WTC11 (cell line): ENCODE measurements around the gene ZNRF3. TPM values are rescaled to one million over a fixed set of nuclear protein-coding genes. Genes with fewer than 3 reads are reported as not detected.

ENCODE experiments used
- ATAC-seq: fragments of 200-7000 bp; cut with Tn5 transposase; 2 replicates; pipeline ENCODE4 v1.10.0; 2021; ENCODE audit warnings: mild to moderate bottlenecking, moderate library complexity
- CTCF ChIA-PET: fragments of 300-600 bp; sonication (Branson Sonifier 250); formaldehyde crosslinking; loops from one replicate; lab custom pipeline; 2021; ENCODE audit warnings: antibody characterized with exemption; lab: Charles Lee
- POLR2A ChIA-PET: fragments of 350-600 bp; sonication (Branson Sonifier 250); formaldehyde crosslinking; loops from one replicate; lab custom pipeline; 2021; ENCODE audit warnings: antibody characterized with exemption; lab: Charles Lee
- DNase-seq: peaks from one replicate; pipeline ENCODE4 v3.0.0; 2021; ENCODE audit warnings: low spot score
- H3K27ac Mint-ChIP-seq: 2 replicates; pipeline ENCODE4 v1.8.0; 2021; ENCODE audit warnings: mixed read lengths
- H3K27me3 Mint-ChIP-seq: 2 replicates; pipeline ENCODE4 v1.8.0; 2021; ENCODE audit warnings: low read depth, mild to moderate bottlenecking, moderate library complexity, mixed read lengths
- H3K36me3 Mint-ChIP-seq: 2 replicates; pipeline ENCODE4 v1.8.0; 2021; ENCODE audit warnings: mixed read lengths
- H3K4me1 Mint-ChIP-seq: 2 replicates; pipeline ENCODE4 v1.8.0; 2022; ENCODE audit warnings: mixed read lengths
- H3K4me3 Mint-ChIP-seq: 2 replicates; pipeline ENCODE4 v1.8.0; 2021; ENCODE audit warnings: mild to moderate bottlenecking, moderate library complexity, mixed read lengths
- H3K9me3 Mint-ChIP-seq: 2 replicates; pipeline ENCODE4 v1.8.0; 2021; ENCODE audit warnings: mixed read lengths
- HMGA2 ChIP-seq: fragments of 250-450 bp; sonication (Bioruptor Pico); IDR thresholded peaks from 2 replicates; pipeline ENCODE4 v1.4.0; 2021; ENCODE audit warnings: mild to moderate bottlenecking, moderate library complexity
- IRF2 ChIP-seq: sonication (generic); formaldehyde crosslinking; IDR thresholded peaks from 2 replicates; pipeline ENCODE4 v1.8.0; 2022; ENCODE audit warnings: low read depth, missing genetic modification reagents, borderline replicate concordance
- KAT7 ChIP-seq: sonication (generic); formaldehyde crosslinking; IDR thresholded peaks from 2 replicates; pipeline ENCODE4 v1.8.1; 2023; ENCODE audit warnings: missing genetic modification reagents, mild to moderate bottlenecking, borderline replicate concordance
- MXD4 ChIP-seq: fragments of 250-450 bp; sonication (Bioruptor Pico); IDR thresholded peaks from 2 replicates; pipeline ENCODE4 v1.8.0; 2021; ENCODE audit warnings: mild to moderate bottlenecking, moderate library complexity, borderline replicate concordance
- NFE2L1 ChIP-seq: sonication (generic); formaldehyde crosslinking; IDR thresholded peaks from 2 replicates; pipeline ENCODE4 v1.8.1; 2023; ENCODE audit warnings: missing genetic modification reagents
- NR2C2 ChIP-seq: sonication (generic); formaldehyde crosslinking; IDR thresholded peaks from 2 replicates; pipeline ENCODE4 v1.8.0; 2022; ENCODE audit warnings: mild to moderate bottlenecking, missing genetic modification reagents
- SMAD4 ChIP-seq: sonication (generic); formaldehyde crosslinking; IDR thresholded peaks from 2 replicates; pipeline ENCODE4 v1.8.0; 2022; ENCODE audit warnings: mild to moderate bottlenecking, missing genetic modification reagents
- TCF7 ChIP-seq: sonication (generic); formaldehyde crosslinking; IDR thresholded peaks from 2 replicates; pipeline ENCODE4 v1.8.0; 2022; ENCODE audit warnings: mild to moderate bottlenecking, low read depth, missing genetic modification reagents, moderate library complexity
- TEAD4 ChIP-seq: sonication (generic); formaldehyde crosslinking; IDR thresholded peaks from 2 replicates; pipeline ENCODE4 v1.8.0; 2022; ENCODE audit warnings: mild to moderate bottlenecking, missing genetic modification reagents
- TP53 ChIP-seq: sonication (generic); formaldehyde crosslinking; IDR thresholded peaks from 2 replicates; pipeline ENCODE4 v1.8.1; 2023; ENCODE audit warnings: mild to moderate bottlenecking, missing genetic modification reagents
- ZNF416 ChIP-seq: fragments of 250-450 bp; sonication (Bioruptor Pico); IDR thresholded peaks from 2 replicates; pipeline ENCODE4 v1.9.0; 2021; ENCODE audit warnings: mild to moderate bottlenecking, inconsistent platforms
- total RNA-seq: library from RNA; stranded (reverse); gene quantifications from 3 replicates; pipeline ENCODE4 v1.2.3, GENCODE V29; 2021
- TF ChIP-seq, protein P1 (sequence below): fragments of 250-450 bp; sonication (Bioruptor Pico); conservative IDR thresholded peaks from 2 replicates; pipeline ENCODE4 v1.9.0; 2021; ENCODE audit warnings: mild to moderate bottlenecking
- TF ChIP-seq, protein P2 (sequence below): sonication (generic); formaldehyde crosslinking; IDR thresholded peaks from 2 replicates; pipeline ENCODE4 v1.8.0; 2022; ENCODE audit warnings: mild to moderate bottlenecking, missing genetic modification reagents
- TF ChIP-seq, protein P3 (sequence below): sonication (generic); formaldehyde crosslinking; IDR thresholded peaks from 2 replicates; pipeline ENCODE4 v1.8.0; 2023; ENCODE audit warnings: missing genetic modification reagents
- TF ChIP-seq, protein P4 (sequence below): sonication (generic); formaldehyde crosslinking; IDR thresholded peaks from 2 replicates; pipeline ENCODE4 v1.8.0; 2022; ENCODE audit warnings: mild to moderate bottlenecking, missing genetic modification reagents
- TF ChIP-seq, protein P5 (sequence below): fragments of 200-600 bp; IDR thresholded peaks from 2 replicates; pipeline ENCODE4 v1.8.0; 2022; ENCODE audit warnings: antibody characterized with exemption
- TF ChIP-seq, protein P6 (sequence below): sonication (generic); formaldehyde crosslinking; IDR thresholded peaks from 2 replicates; pipeline ENCODE4 v1.8.0; 2022; ENCODE audit warnings: mild to moderate bottlenecking, missing genetic modification reagents
- TF ChIP-seq, protein P7 (sequence below): sonication (generic); formaldehyde crosslinking; IDR thresholded peaks from 2 replicates; pipeline ENCODE4 v1.8.1; 2022; ENCODE audit warnings: mild to moderate bottlenecking, missing genetic modification reagents, moderate library complexity, borderline replicate concordance
- TF ChIP-seq, protein P8 (sequence below): fragments of 250-450 bp; sonication (Bioruptor Pico); IDR thresholded peaks from 2 replicates; pipeline ENCODE4 v1.9.0; 2021; ENCODE audit warnings: moderate library complexity, mild to moderate bottlenecking, inconsistent platforms, borderline replicate concordance

Gene ZNRF3
- total RNA-seq, 1 experiment from 2014 or later, result 25.4 TPM

DNA sequence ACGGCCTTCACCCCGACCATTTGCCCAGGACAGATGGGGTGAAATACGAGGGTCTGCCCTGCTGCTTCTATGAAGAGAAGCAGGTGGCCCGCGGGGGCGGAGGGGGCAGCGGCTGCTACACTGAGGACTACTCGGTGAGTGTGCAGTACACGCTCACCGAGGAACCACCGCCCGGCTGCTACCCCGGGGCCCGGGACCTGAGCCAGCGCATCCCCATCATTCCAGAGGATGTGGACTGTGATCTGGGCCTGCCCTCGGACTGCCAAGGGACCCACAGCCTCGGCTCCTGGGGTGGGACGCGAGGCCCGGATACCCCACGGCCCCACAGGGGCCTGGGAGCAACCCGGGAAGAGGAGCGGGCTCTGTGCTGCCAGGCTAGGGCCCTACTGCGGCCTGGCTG lies 167.1 kb downstream of the ZNRF3 start (continued):
- TF ChIP-seq, protein P1, sequence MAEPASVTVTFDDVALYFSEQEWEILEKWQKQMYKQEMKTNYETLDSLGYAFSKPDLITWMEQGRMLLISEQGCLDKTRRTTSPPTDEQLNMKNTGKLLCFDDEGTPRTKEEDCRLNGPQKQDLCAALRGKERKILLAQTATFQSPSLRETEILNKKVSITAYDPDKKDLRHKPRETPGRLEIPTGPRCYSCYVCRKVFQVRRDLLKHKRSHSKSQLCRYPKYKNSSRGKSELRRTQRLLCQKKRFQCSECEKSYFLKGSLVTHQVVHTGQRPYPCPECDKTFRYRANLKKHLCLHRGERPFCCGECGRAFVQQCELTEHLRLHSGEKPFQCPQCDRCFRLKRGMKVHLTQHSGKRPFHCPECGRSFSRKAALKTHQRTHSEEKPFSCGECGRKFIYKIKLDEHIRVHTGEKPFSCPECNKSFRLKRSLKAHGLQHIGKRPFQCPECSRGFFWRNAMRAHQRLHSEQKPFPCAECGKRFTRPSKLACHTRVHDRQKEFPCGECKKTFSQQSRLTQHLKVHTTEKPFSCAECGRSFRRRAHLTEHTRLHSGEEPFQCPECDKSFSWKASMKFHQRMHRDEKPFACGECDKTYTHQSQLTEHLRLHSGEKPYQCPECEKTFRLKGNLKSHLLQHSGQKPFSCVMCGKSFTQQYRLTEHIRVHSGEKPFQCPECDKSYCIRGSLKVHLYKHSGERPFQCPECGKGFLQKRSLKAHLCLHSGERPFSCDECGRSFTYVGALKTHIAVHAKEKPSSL, result no peak

DNA sequence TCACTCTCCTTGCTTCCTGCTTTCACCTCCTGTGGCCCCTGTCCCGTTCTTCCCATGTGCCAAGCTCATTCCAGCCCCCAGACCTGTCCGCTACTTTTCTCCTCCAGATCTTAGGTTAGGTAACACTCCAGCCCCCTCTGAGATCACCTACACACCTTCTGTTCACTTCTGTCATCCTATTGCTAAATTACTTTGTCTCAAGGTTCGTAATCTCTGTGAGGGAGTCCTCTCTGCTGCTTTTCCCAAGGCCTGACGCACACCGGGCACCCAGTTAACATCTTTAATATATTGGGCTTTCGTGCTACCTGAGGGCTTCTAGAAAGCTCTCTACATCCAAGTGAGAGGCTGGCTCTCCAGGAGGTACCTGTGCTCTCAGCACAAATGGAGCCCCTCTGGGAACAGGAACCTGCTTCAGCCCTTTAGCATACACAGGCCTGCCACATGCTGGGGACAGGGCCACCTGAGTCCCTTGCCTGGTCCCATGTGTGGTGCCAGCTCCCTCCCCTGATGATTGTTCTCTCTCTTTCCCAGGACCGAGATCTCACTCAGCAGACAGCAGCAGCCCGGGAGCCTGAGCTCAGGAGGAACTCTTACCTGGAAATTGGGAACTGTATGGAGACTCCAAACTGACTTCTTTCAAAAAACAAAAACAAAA lies 169.8 kb downstream of the ZNRF3 start:
- H3K27ac Mint-ChIP-seq, result peak overlapping the region; percentile 91
- no peak for TF ChIP-seq TCF7 (CRISPR knock-in tag)
- TF ChIP-seq NR2C2, result no peak
- no peak for TF ChIP-seq ZNF416 (CRISPR knock-in tag)
- TF ChIP-seq, protein P2, sequence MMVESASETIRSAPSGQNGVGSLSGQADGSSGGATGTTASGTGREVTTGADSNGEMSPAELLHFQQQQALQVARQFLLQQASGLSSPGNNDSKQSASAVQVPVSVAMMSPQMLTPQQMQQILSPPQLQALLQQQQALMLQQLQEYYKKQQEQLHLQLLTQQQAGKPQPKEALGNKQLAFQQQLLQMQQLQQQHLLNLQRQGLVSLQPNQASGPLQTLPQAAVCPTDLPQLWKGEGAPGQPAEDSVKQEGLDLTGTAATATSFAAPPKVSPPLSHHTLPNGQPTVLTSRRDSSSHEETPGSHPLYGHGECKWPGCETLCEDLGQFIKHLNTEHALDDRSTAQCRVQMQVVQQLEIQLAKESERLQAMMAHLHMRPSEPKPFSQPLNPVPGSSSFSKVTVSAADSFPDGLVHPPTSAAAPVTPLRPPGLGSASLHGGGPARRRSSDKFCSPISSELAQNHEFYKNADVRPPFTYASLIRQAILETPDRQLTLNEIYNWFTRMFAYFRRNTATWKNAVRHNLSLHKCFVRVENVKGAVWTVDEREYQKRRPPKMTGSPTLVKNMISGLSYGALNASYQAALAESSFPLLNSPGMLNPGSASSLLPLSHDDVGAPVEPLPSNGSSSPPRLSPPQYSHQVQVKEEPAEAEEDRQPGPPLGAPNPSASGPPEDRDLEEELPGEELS (CRISPR knock-in tag), result no peak
- TF ChIP-seq, protein P3, sequence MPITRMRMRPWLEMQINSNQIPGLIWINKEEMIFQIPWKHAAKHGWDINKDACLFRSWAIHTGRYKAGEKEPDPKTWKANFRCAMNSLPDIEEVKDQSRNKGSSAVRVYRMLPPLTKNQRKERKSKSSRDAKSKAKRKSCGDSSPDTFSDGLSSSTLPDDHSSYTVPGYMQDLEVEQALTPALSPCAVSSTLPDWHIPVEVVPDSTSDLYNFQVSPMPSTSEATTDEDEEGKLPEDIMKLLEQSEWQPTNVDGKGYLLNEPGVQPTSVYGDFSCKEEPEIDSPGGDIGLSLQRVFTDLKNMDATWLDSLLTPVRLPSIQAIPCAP, result no peak
- no peak for TF ChIP-seq TP53 (CRISPR knock-in tag)
- no peak for TF ChIP-seq HMGA2 (CRISPR knock-in tag)
- TF ChIP-seq, protein P4, sequence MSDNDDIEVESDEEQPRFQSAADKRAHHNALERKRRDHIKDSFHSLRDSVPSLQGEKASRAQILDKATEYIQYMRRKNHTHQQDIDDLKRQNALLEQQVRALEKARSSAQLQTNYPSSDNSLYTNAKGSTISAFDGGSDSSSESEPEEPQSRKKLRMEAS (CRISPR knock-in tag), result no peak
- TF ChIP-seq KAT7, result no peak
- no peak for TF ChIP-seq NFE2L1 (CRISPR knock-in tag)
- no peak for TF ChIP-seq IRF2
- TF ChIP-seq, protein P5, sequence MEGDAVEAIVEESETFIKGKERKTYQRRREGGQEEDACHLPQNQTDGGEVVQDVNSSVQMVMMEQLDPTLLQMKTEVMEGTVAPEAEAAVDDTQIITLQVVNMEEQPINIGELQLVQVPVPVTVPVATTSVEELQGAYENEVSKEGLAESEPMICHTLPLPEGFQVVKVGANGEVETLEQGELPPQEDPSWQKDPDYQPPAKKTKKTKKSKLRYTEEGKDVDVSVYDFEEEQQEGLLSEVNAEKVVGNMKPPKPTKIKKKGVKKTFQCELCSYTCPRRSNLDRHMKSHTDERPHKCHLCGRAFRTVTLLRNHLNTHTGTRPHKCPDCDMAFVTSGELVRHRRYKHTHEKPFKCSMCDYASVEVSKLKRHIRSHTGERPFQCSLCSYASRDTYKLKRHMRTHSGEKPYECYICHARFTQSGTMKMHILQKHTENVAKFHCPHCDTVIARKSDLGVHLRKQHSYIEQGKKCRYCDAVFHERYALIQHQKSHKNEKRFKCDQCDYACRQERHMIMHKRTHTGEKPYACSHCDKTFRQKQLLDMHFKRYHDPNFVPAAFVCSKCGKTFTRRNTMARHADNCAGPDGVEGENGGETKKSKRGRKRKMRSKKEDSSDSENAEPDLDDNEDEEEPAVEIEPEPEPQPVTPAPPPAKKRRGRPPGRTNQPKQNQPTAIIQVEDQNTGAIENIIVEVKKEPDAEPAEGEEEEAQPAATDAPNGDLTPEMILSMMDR, result no peak
- TF ChIP-seq, protein P6, sequence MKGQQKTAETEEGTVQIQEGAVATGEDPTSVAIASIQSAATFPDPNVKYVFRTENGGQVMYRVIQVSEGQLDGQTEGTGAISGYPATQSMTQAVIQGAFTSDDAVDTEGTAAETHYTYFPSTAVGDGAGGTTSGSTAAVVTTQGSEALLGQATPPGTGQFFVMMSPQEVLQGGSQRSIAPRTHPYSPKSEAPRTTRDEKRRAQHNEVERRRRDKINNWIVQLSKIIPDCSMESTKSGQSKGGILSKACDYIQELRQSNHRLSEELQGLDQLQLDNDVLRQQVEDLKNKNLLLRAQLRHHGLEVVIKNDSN (CRISPR knock-in tag), result no peak
- TF ChIP-seq SMAD4, result no peak
- TF ChIP-seq, protein P7, sequence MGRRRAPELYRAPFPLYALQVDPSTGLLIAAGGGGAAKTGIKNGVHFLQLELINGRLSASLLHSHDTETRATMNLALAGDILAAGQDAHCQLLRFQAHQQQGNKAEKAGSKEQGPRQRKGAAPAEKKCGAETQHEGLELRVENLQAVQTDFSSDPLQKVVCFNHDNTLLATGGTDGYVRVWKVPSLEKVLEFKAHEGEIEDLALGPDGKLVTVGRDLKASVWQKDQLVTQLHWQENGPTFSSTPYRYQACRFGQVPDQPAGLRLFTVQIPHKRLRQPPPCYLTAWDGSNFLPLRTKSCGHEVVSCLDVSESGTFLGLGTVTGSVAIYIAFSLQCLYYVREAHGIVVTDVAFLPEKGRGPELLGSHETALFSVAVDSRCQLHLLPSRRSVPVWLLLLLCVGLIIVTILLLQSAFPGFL (CRISPR knock-in tag), result no peak
- TF ChIP-seq TEAD4 (CRISPR knock-in tag), result no peak
- TF ChIP-seq, protein P8, sequence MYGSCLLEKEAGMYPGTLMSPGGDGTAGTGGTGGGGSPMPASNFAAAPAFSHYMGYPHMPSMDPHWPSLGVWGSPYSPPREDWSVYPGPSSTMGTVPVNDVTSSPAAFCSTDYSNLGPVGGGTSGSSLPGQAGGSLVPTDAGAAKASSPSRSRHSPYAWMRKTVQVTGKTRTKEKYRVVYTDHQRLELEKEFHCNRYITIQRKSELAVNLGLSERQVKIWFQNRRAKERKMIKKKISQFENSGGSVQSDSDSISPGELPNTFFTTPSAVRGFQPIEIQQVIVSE (CRISPR knock-in tag), result no peak
- TF ChIP-seq MXD4, result no peak
- TF ChIP-seq, all 79 proteins: peak for 0
- Mint-ChIP-seq H3K4me3 (no peak overlapping the region), H3K27me3 (no peaks in the 10 kb centered on the region), H3K4me1 (peaks cover 41% of the 10 kb centered on the region), H3K36me3 (peaks cover 13% of the 10 kb centered on the region), H3K9me3 (no peaks in the 10 kb centered on the region)
- DNase-seq (no peak), ATAC-seq (no peak; the same call in 1 of the 2 replicates)
- ChIA-PET CTCF (interaction anchor here (0.6 to 4.1 kb wide), 8 partner anchors 13 to 452 kb away, joined by 3 to 40 read pairs (median 4); no protein-coding TSS in a partner anchor), POLR2A (interaction anchor here (0.6 to 0.8 kb wide), 3 partner anchors 168 to 192 kb away, joined by 3 read pairs; no protein-coding TSS in a partner anchor)
